HepG2 (cell line): Measurements from ENCODE around the gene COL18A1. TPM values are rescaled to one million over a fixed set of nuclear protein-coding genes. Genes with fewer than 3 reads are reported as not detected.

Experiments used
- ARID4A ChIP-seq: sonication (generic); formaldehyde crosslinking; IDR thresholded peaks from 2 replicates; pipeline ENCODE4 v1.5.0; 2020; ENCODE audit warnings: mild to moderate bottlenecking, missing genetic modification reagents, borderline replicate concordance
- ARNT2 ChIP-seq: sonication (generic); formaldehyde crosslinking; IDR thresholded peaks from 2 replicates; pipeline ENCODE4 v1.8.0; 2022; ENCODE audit warnings: mild to moderate bottlenecking, low read depth, missing genetic modification reagents, moderate library complexity
- CEBPG ChIP-seq: IDR thresholded peaks from 2 replicates; pipeline ENCODE4 v1.6.1; 2016
- DPF2 ChIP-seq: sonication (generic); formaldehyde crosslinking; IDR thresholded peaks from 2 replicates; pipeline ENCODE4 v1.4.0; 2020; ENCODE audit warnings: mild to moderate bottlenecking, low read depth, missing genetic modification reagents, borderline replicate concordance
- ETV6 ChIP-seq: sonication (generic); formaldehyde crosslinking; conservative IDR thresholded peaks from 2 replicates; pipeline ENCODE4 v1.4.0; 2020; ENCODE audit warnings: missing genetic modification reagents
- HNF4G ChIP-seq, 2 experiments: sonication (generic) in 1 of 2; formaldehyde crosslinking in 1 of 2; IDR thresholded peaks; 2 replicates each; pipeline versions ENCODE4 v1.4.0 to v1.6.1; 2011 to 2020; ENCODE audit warnings: borderline replicate concordance in 2 of 2, low read depth in 2 of 2, mild to moderate bottlenecking in 2 of 2, low read length in 1 of 2, missing genetic modification reagents in 1 of 2, moderate library complexity in 1 of 2
- MEF2D ChIP-seq: sonication (generic); formaldehyde crosslinking; IDR thresholded peaks from 2 replicates; pipeline ENCODE4 v1.5.1; 2020; ENCODE audit warnings: mild to moderate bottlenecking, missing genetic modification reagents
- NFKBIZ ChIP-seq: IDR thresholded peaks from 2 replicates; pipeline ENCODE4 v1.6.1; 2018; ENCODE audit warnings: missing genetic modification reagents, missing compliant biosample characterization
- POLR2G ChIP-seq: fragments of 200-400 bp; formaldehyde crosslinking; IDR thresholded peaks from 2 replicates; pipeline ENCODE4 v1.6.1; 2018; ENCODE audit warnings: mild to moderate bottlenecking, low read depth, low read length, moderate library complexity
- SP140L ChIP-seq: sonication (generic); formaldehyde crosslinking; IDR thresholded peaks from 2 replicates; pipeline ENCODE4 v1.4.0; 2020; ENCODE audit warnings: missing genetic modification reagents, borderline replicate concordance
- TFE3 ChIP-seq: IDR thresholded peaks from 2 replicates; pipeline ENCODE4 v1.6.1; 2016
- TOPORS ChIP-seq: sonication (generic); formaldehyde crosslinking; IDR thresholded peaks from 2 replicates; pipeline ENCODE4 v1.8.0; 2023; ENCODE audit warnings: mild to moderate bottlenecking, missing genetic modification reagents
- ZBTB21 ChIP-seq: sonication (generic); formaldehyde crosslinking; IDR thresholded peaks from 2 replicates; pipeline ENCODE4 v1.4.0; 2020; ENCODE audit warnings: missing genetic modification reagents
- ZFAT ChIP-seq: sonication (generic); formaldehyde crosslinking; conservative IDR thresholded peaks from 2 replicates; pipeline ENCODE4 v1.8.1; 2023; ENCODE audit warnings: missing genetic modification reagents, inconsistent platforms
- ZNF124 ChIP-seq: sonication (generic); formaldehyde crosslinking; IDR thresholded peaks from 2 replicates; pipeline ENCODE4 v1.4.0; 2020; ENCODE audit warnings: missing genetic modification reagents
- ZNF710 ChIP-seq: sonication (generic); formaldehyde crosslinking; IDR thresholded peaks from 2 replicates; pipeline ENCODE4 v1.5.0; 2020; ENCODE audit warnings: mild to moderate bottlenecking, missing genetic modification reagents, borderline replicate concordance
- ZNF776 ChIP-seq: sonication (generic); formaldehyde crosslinking; IDR thresholded peaks from 2 replicates; pipeline ENCODE4 v1.4.0; 2020; ENCODE audit warnings: mild to moderate bottlenecking, missing genetic modification reagents
- ZNF788 ChIP-seq: sonication (generic); formaldehyde crosslinking; IDR thresholded peaks from 2 replicates; pipeline ENCODE4 v1.5.0; 2020; ENCODE audit warnings: mild to moderate bottlenecking, missing genetic modification reagents, borderline replicate concordance
- ZSCAN20 ChIP-seq: sonication (generic); formaldehyde crosslinking; IDR thresholded peaks from 2 replicates; pipeline ENCODE4 v1.4.0; 2020; ENCODE audit warnings: missing genetic modification reagents, mild to moderate bottlenecking, borderline replicate concordance
- polyA plus RNA-seq, 8 experiments: library from polyadenylated mRNA; depleted of rRNA in 3 of 8; stranded (reverse) in 7 of 8; unstranded in 1 of 8; fragments of >200 nt; fragmentation: Illumina TruSeq in 4 of 8; extraction: Trizol in 4 of 8; gene quantifications; 2 replicates each; pipeline versions ENCODE4 v1.2.1 to v1.2.3, GENCODE V29; 2011 to 2016; ENCODE audit warnings: low read depth in 4 of 8, missing spikeins in 1 of 8, mixed read lengths in 1 of 8; ENCODE audit not compliant: insufficient read depth in 1 of 8
- total RNA-seq, 5 experiments: library from RNA; depleted of rRNA; stranded (reverse); fragments of >200 nt; fragmentation: Illumina TruSeq; extraction: Trizol; gene quantifications; 2 replicates each; pipeline ENCODE4 v1.2.3, GENCODE V29; 2016; ENCODE audit warnings: low read depth in 1 of 5

The COL18A1 gene
- total and polyA plus RNA-seq, 2 of the 13 experiments (the other 11 are each of a cell fraction or from before 2014, with no cell fraction given) = 79.0 to 102 TPM

- TF ChIP-seq ZNF710 (CRISPR knock-in tag) (no peak), TOPORS (CRISPR knock-in tag) (no peak), ZNF776 (CRISPR knock-in tag) (no peak), ZSCAN20 (CRISPR knock-in tag) (no peak), CEBPG (CRISPR knock-in tag) (no peak; the same call in 1 of the 2 replicates), HNF4G (IDR thresholded peaks at IDR 0.05; ENCODE audit: borderline replicate concordance, low read depth, low read length) (no peak), HNF4G (CRISPR knock-in tag; IDR thresholded peaks at IDR 0.05; ENCODE audit: borderline replicate concordance, low read depth) (peak; percentile 82; the same call in 1 of the 2 replicates), ARID4A (peak; percentile 87; the same call in 1 of the 2 replicates), DPF2 (CRISPR knock-in tag) (peak; percentile 84; the same call in 1 of the 2 replicates), TFE3 (peak; percentile 76), NFKBIZ (CRISPR knock-in tag) (0 out of 2 replicates have a peak, but pooled peaks have one; percentile 23), ETV6 (no peak), ZFAT (CRISPR knock-in tag) (no peak), ARNT2 (peak; percentile 85), ZNF124 (CRISPR knock-in tag) (peak; percentile 35; the same call in 1 of the 2 replicates), ZBTB21 (no peak), MEF2D (CRISPR knock-in tag) (peak; percentile 73), SP140L (CRISPR knock-in tag) (no peak), POLR2G (0 out of 2 replicates have a peak, but pooled peaks have one; percentile 42), ZNF788 (peak; percentile 96)
These were observed 25.8 kb downstream of the COL18A1 start (continued) for GRCh38 chr21:45430521-45431501.
